ENCODE measurements around the gene CTIF. TPM values are rescaled to one million over a fixed set of nuclear protein-coding genes. Genes with fewer than 3 reads are reported as not detected.
A peak's percentile ranks its signal among the peaks of the same experiment; 100 is the strongest.

Gene CTIF
- total and polyA plus RNA-seq, 4 donors = 10.6 to 26.7 (median 12.3) TPM

DNA sequence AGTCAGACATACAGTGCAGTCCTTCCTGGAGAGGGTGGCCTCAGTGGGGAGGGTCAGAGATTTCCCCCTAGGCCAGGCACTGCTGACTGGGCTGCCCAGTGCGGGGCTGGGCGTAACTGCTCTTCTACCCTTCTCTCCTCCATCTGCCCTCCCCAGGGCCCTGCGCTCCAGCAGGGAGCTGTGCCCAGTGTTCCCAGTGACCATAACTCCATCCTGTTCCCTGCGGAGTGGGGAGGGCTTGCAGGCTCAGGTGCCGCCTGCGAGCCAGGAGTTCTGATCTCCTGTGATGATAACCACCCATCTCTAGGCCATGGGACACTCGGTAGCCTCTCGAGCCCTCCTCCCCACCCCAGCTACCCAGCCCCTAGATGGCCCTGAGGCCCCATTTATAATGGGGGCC, 304.3 kb downstream of the CTIF start:
- Histone ChIP-seq H3K27ac (ENCODE audit: low read depth in 1 of 2, low read length in 2 of 2) (peak overlapping the region; percentile 42 to 60), H3K4me3 (ENCODE audit: low read depth in 1 of 3, low read length in 3 of 3) (no peak overlapping the region), H3K9me3 (ENCODE audit: control insufficient read depth in 4 of 4, low read length in 3 of 4) (no peaks in the 10 kb centered on the region), H3K36me3 (ENCODE audit: control insufficient read depth in 4 of 4, insufficient read depth in 3 of 4, low read depth in 1 of 4, low read length in 3 of 4) (no peaks in the 10 kb centered on the region), H3K27me3 (ENCODE audit: control insufficient read depth in 4 of 4, insufficient read depth in 4 of 4, low read length in 3 of 4) (no peaks in the 10 kb centered on the region), H3K4me1 (ENCODE audit: control insufficient read depth in 4 of 4, insufficient read depth in 4 of 4, low read length in 3 of 4) (peaks cover 0 to 3% (median 0%) of the 10 kb centered on the region in 4 donors), H3K9ac (ENCODE audit: low read depth in 1 of 2, low read length in 2 of 2) (no peak overlapping the region)
- no peak for DNase-seq (ENCODE audit: low spot score)
- 88% methylated on average over 8 of the region's 8 CpGs for WGBS
- TF ChIP-seq HNF4G (IDR thresholded peaks at IDR 0.05) (no peak), TAF1 (conservative IDR thresholded peaks at IDR 0.05) (no peak), YY1 (IDR thresholded peaks at IDR 0.05) (no peak), SP1 (IDR thresholded peaks at IDR 0.05) (no peak), NR2F2 (IDR thresholded peaks at IDR 0.05) (no peak), JUND (IDR thresholded peaks at IDR 0.05) (no peak)

DNA sequence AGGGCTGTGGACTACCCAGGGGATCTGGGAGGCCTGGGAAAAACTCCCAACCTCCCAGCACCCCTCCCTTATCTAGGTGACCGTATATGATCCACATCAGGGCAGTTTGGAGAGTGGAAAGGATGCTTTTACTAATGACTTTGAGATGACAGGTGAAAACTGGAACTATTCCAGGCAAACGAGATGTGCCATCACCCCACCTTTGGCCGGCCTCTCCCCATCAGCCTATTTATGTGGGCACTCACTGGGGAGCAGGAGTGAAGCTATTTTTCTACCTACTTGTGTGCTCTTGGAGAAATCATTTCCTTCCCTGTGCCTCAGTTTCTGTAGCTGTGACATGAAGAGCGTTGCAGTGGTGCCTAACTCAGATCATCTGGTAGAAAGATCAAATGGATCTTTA, 304.8 kb downstream of the CTIF start:
- DNase-seq (ENCODE audit: low spot score) = no peak
- H3K27ac ChIP-seq (ENCODE audit: low read depth in 1 of 2, low read length in 2 of 2) = no peak overlapping the region
- 86% methylated on average over 4 of the region's 4 CpGs for WGBS

DNA sequence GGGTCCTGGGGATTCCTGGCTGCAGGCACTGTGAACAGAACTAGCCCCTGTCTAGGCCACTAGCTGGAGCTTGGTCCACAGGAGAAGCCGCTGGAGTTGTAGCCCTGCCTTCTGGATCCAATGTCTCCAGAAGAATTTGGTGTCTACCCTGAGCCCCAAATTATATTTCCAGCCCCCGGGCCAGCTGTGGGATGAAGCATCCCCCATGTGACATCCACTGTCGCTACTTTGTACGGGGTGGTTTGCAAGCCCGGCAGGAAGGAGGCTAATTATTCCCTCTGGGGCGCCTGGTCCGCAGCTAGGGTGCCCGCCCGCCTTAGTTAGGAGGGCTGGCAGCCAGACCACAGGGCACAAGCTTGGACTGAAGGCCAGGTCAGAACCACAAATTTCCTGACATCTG, 305.4 kb downstream of the CTIF start:
- Histone ChIP-seq H3K9ac (ENCODE audit: low read depth in 1 of 2, low read length in 2 of 2) (no peak overlapping the region), H3K36me3 (ENCODE audit: control insufficient read depth in 4 of 4, insufficient read depth in 3 of 4, low read depth in 1 of 4, low read length in 3 of 4) (no peaks in the 10 kb centered on the region), H3K27ac (ENCODE audit: low read depth in 1 of 2, low read length in 2 of 2) (no peak overlapping the region), H3K27me3 (ENCODE audit: control insufficient read depth in 4 of 4, insufficient read depth in 4 of 4, low read length in 3 of 4) (no peaks in the 10 kb centered on the region), H3K9me3 (ENCODE audit: control insufficient read depth in 4 of 4, low read length in 3 of 4) (no peaks in the 10 kb centered on the region), H3K4me1 (ENCODE audit: control insufficient read depth in 4 of 4, insufficient read depth in 4 of 4, low read length in 3 of 4) (peaks cover 0 to 3% (median 0%) of the 10 kb centered on the region in 4 donors), H3K4me3 (ENCODE audit: low read depth in 1 of 3, low read length in 3 of 3) (no peak overlapping the region)
- WGBS = 97% methylated on average over 9 of the region's 9 CpGs
- DNase-seq (ENCODE audit: low spot score) = no peak
- TF ChIP-seq YY1 (IDR thresholded peaks at IDR 0.05) (no peak), HNF4A (conservative IDR thresholded peaks at IDR 0.05) (no peak), TAF1 (conservative IDR thresholded peaks at IDR 0.05) (no peak), EGR1 (IDR thresholded peaks at IDR 0.05; ENCODE audit: low read depth in 2 of 2) (no peak), NR2F2 (IDR thresholded peaks at IDR 0.05) (no peak), RAD21 (IDR thresholded peaks at IDR 0.05) (no peak)
- TF ChIP-seq, protein P1, sequence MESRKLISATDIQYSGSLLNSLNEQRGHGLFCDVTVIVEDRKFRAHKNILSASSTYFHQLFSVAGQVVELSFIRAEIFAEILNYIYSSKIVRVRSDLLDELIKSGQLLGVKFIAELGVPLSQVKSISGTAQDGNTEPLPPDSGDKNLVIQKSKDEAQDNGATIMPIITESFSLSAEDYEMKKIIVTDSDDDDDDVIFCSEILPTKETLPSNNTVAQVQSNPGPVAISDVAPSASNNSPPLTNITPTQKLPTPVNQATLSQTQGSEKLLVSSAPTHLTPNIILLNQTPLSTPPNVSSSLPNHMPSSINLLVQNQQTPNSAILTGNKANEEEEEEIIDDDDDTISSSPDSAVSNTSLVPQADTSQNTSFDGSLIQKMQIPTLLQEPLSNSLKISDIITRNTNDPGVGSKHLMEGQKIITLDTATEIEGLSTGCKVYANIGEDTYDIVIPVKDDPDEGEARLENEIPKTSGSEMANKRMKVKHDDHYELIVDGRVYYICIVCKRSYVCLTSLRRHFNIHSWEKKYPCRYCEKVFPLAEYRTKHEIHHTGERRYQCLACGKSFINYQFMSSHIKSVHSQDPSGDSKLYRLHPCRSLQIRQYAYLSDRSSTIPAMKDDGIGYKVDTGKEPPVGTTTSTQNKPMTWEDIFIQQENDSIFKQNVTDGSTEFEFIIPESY (IDR thresholded peaks at IDR 0.05) = no peak
- TF ChIP-seq, protein P2, sequence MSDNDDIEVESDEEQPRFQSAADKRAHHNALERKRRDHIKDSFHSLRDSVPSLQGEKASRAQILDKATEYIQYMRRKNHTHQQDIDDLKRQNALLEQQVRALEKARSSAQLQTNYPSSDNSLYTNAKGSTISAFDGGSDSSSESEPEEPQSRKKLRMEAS (IDR thresholded peaks at IDR 0.05) = no peak

More for the DNA sequence above, 304.8 kb downstream of the CTIF start:
- Histone ChIP-seq H3K36me3 (ENCODE audit: control insufficient read depth in 4 of 4, insufficient read depth in 3 of 4, low read depth in 1 of 4, low read length in 3 of 4) (no peaks in the 10 kb centered on the region), H3K9ac (ENCODE audit: low read depth in 1 of 2, low read length in 2 of 2) (no peak overlapping the region), H3K9me3 (ENCODE audit: control insufficient read depth in 4 of 4, low read length in 3 of 4) (no peaks in the 10 kb centered on the region), H3K27me3 (ENCODE audit: control insufficient read depth in 4 of 4, insufficient read depth in 4 of 4, low read length in 3 of 4) (no peaks in the 10 kb centered on the region), H3K4me3 (ENCODE audit: low read depth in 1 of 3, low read length in 3 of 3) (no peak overlapping the region), H3K4me1 (ENCODE audit: control insufficient read depth in 4 of 4, insufficient read depth in 4 of 4, low read length in 3 of 4) (peaks cover 0 to 3% (median 0%) of the 10 kb centered on the region in 4 donors)
- no peak for TF ChIP-seq HNF4A (conservative IDR thresholded peaks at IDR 0.05)
- TF ChIP-seq, protein P3, sequence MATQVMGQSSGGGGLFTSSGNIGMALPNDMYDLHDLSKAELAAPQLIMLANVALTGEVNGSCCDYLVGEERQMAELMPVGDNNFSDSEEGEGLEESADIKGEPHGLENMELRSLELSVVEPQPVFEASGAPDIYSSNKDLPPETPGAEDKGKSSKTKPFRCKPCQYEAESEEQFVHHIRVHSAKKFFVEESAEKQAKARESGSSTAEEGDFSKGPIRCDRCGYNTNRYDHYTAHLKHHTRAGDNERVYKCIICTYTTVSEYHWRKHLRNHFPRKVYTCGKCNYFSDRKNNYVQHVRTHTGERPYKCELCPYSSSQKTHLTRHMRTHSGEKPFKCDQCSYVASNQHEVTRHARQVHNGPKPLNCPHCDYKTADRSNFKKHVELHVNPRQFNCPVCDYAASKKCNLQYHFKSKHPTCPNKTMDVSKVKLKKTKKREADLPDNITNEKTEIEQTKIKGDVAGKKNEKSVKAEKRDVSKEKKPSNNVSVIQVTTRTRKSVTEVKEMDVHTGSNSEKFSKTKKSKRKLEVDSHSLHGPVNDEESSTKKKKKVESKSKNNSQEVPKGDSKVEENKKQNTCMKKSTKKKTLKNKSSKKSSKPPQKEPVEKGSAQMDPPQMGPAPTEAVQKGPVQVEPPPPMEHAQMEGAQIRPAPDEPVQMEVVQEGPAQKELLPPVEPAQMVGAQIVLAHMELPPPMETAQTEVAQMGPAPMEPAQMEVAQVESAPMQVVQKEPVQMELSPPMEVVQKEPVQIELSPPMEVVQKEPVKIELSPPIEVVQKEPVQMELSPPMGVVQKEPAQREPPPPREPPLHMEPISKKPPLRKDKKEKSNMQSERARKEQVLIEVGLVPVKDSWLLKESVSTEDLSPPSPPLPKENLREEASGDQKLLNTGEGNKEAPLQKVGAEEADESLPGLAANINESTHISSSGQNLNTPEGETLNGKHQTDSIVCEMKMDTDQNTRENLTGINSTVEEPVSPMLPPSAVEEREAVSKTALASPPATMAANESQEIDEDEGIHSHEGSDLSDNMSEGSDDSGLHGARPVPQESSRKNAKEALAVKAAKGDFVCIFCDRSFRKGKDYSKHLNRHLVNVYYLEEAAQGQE (IDR thresholded peaks at IDR 0.05) = no peak
- TF ChIP-seq FOXA1 (IDR thresholded peaks at IDR 0.05) = no peak
- no peak for TF ChIP-seq SP1 (IDR thresholded peaks at IDR 0.05)
- TF ChIP-seq JUND (IDR thresholded peaks at IDR 0.05) = no peak

Data from liver (tissue), 9 donors.